ENCODE results near the gene MORN1. TPM values are rescaled to one million over a fixed set of nuclear protein-coding genes. Genes with fewer than 3 reads are reported as not detected.
A peak's percentile ranks its signal among the peaks of the same experiment; 100 is the strongest.

The MORN1 gene
- total RNA-seq, 4 donors from 2014 or later = 5.7 to 9.7 (median 7.1) TPM

DNA sequence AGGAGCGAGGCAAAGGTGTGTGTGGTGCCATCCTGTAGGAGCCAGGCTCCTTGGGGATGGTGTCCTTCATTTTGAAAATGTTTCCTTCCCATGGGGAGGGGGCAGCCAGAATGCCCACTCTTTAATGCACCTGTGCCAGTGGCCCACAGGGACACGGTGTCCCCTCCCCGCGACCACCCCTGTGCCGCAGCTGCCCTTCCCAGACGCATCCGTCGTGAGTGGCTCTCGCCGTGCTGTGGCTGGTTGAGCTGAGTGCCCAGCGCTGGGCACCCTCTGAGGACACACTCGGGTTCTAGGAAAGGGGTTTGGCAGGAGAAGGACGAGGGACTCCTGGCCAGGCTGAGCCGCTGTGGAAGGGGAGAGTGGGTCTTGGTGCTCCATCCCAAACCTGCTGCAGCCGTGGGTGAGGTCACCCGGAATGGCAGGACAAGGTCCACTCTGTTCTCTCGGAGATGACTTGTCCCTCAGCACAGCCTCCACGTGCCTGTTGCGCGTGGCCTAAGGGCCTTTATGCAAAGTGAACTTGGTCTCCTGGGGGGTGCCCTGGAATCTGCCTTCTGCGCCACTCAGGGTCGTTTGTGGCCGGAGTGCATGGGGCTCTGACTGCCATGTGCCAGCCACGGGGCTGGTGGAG, 88.9 kb downstream of the MORN1 start:
- no peak overlapping the region for H3K4me3 ChIP-seq (ENCODE audit: low read depth, poor library complexity, severe bottlenecking)
- DNase-seq (ENCODE audit: low spot score in 2 of 2) = no peak
- 83 to 84% methylated on average over 23 to 24 of the region's 24 CpGs for WGBS, 2 donors
- intact Hi-C loops (cut with DNase I; ENCODE audit: low total_unique reads) = loop anchor here (10.0 kb wide), 1 partner anchor 68 kb away; no protein-coding TSS in a partner anchor
- TF ChIP-seq, protein P1, sequence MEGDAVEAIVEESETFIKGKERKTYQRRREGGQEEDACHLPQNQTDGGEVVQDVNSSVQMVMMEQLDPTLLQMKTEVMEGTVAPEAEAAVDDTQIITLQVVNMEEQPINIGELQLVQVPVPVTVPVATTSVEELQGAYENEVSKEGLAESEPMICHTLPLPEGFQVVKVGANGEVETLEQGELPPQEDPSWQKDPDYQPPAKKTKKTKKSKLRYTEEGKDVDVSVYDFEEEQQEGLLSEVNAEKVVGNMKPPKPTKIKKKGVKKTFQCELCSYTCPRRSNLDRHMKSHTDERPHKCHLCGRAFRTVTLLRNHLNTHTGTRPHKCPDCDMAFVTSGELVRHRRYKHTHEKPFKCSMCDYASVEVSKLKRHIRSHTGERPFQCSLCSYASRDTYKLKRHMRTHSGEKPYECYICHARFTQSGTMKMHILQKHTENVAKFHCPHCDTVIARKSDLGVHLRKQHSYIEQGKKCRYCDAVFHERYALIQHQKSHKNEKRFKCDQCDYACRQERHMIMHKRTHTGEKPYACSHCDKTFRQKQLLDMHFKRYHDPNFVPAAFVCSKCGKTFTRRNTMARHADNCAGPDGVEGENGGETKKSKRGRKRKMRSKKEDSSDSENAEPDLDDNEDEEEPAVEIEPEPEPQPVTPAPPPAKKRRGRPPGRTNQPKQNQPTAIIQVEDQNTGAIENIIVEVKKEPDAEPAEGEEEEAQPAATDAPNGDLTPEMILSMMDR (IDR thresholded peaks at IDR 0.05) = no peak
- no peak for TF ChIP-seq POLR2A (IDR thresholded peaks at IDR 0.05)

DNA sequence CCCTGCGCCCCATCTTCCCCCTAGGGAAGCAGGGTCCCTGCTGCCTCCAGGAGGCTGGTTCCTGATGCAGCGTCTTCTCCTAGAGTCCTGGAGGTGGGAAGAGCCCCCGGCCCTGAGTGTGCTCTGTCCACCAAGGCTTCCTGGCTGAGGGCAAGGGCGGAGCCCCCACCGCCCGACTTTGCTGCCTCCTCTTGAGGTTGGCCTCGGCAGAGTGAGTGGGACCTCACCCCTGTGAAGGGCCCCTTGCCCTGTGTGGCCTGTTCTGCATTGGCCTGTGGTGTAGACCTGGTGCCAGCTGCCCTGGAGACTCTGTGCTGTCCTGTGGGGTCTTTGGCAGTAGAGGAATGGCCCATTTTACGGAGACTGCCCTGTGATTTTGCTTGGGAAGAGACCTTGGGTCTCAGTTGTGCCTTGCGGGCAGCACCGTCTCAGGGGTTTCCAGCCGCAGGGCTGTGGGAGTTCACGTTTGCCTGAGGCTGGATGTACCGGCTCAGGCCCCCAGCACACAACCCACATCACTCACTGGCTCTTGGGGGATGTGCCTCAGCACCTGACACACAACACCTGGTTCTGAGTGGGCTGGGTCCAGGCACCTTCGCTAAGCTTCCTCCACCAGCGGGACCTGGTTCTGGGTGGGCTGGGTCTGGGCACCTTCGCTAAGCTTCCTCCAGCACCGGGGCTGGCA, 89.6 kb downstream of the MORN1 start:
- intact Hi-C loops (cut with DNase I; ENCODE audit: low total_unique reads) = loop anchor here (10.0 kb wide), 1 partner anchor 67 kb away; no protein-coding TSS in a partner anchor
- H3K4me3 ChIP-seq (ENCODE audit: low read depth, poor library complexity, severe bottlenecking) = no peak overlapping the region

DNA sequence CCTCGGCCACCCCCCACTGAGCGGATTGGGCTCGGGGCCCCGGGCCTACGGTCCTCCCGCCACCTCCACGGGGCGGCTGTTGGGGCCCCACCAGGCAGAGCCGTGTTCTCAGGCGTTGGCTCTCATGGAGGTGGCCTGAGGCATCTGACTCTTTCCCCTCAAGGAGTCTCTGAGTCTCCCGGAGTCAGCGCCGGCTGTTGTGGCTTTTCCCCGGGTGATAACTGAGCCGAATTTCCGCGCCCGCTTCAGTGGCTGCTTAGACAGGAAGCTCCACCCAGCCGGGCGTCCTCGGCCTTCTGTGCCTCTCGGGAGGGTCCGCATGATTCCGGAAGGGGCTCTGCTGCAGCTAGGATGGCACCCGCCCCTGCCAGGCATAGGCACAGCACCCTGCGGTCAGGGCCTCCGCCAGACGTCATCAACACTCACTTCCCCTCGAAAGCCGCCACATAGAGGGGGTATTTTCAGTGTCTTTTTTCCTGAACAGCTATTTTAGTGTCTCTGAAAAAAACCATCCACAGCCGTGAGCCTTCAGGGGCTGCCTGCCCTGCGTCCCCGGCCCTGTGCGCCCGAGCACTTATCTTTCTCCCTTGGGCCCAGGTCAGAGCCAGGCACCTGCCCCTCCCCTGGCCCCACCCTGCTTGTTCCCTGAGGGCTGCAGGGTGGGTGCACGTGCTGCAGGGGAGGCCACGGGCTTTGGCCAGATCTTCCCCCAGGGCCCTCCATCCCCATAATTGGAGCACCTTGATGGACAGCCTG, 90.3 kb downstream of the MORN1 start:
- no peak for TF ChIP-seq POLR2A (IDR thresholded peaks at IDR 0.05)
- TF ChIP-seq, protein P1 (IDR thresholded peaks at IDR 0.05) = no peak
- intact Hi-C loops (cut with DNase I; ENCODE audit: low total_unique reads) = loop anchor here (10.0 kb wide), 1 partner anchor 66 kb away; no protein-coding TSS in a partner anchor
- peak; percentile 83 to 96 for DNase-seq (ENCODE audit: low spot score in 2 of 2)
- WGBS, 2 donors = 32 to 37% methylated on average over 27 to 30 of the region's 37 CpGs
- H3K4me3 ChIP-seq (ENCODE audit: low read depth, poor library complexity, severe bottlenecking) = no peak overlapping the region

More for the DNA sequence above, 89.6 kb downstream of the MORN1 start:
- DNase-seq (ENCODE audit: low spot score in 2 of 2) = no peak
- no peak for TF ChIP-seq POLR2A (IDR thresholded peaks at IDR 0.05)
- TF ChIP-seq, protein P1 (IDR thresholded peaks at IDR 0.05) = no peak
- 77 to 80% methylated on average over 6 to 14 of the region's 17 CpGs for WGBS, 2 donors

DNA sequence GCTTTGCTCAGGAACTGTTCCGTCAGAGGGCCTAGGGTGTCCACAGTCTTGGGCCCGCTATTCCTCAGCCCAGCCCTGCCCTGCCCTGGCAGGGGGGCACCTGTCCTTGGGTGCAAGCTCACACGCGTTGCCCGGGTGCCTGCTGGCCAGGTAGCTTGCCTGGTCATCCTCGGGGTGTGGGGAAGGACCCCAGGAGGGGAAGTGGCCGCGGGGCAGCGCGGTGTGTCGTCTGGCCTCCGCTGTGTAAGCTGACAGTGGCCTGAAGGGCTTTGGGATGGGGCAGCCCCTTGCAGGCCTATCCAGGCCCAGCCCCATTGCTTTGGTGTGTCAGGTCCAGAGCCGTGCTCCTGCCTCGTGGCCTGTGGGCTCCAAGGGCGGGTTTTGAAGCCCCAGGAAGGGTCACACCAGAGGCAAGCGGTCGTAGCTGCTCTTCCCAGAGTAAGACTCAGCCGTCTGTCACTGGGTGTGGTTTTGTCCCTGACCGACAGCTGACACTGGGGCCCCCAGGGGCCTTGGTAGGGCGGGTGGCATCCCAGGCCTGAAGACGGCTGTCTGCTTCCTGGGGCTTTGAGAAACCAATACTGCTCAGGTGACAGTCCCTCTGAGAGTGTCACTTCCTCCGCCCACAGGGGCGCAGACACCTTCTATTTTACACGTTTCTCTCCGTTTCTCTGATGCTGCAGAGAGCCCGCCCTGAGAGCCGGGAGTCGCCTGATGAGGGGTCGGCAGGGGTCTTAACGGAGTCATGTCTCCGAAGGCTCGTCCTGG, 91.2 kb downstream of the MORN1 start:
- no peak for DNase-seq (ENCODE audit: low spot score in 2 of 2)
- H3K4me3 ChIP-seq (ENCODE audit: low read depth, poor library complexity, severe bottlenecking) = no peak overlapping the region
- WGBS, 2 donors = 45 to 62% methylated on average over 21 to 27 of the region's 32 CpGs
- TF ChIP-seq, protein P1 (IDR thresholded peaks at IDR 0.05) = no peak
- TF ChIP-seq POLR2A (IDR thresholded peaks at IDR 0.05) = no peak
- intact Hi-C loops (cut with DNase I; ENCODE audit: low total_unique reads) = loop anchor here (10.0 kb wide), 1 partner anchor 65 kb away; no protein-coding TSS in a partner anchor

DNA sequence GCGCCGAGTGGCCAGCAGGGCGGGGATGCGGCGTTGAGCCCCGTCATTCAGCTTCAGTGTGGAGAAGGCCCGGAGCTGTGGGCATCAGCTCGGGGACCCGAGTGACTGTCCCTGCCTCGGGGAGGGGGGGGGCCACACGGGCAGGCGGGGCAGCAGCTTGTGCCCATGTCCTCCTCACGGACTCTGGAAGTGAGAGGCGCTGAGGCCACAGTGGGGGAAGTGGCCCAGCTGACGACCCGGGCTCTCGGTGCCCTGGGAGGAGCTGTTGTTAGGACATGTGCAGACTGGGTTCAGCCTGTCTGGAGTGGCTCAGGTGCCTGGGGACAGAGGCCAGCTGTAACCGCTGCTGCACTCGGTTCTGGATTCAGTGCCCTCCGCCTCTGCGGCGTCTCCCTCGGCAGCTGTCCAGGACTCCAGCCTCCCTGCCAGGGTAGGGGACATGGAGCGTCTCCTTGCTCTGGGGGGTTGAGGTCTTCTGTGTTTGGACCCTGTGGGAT, 92.2 kb downstream of the MORN1 start:
- WGBS, 2 donors = 16 to 25% methylated on average over 16 to 24 of the region's 24 CpGs
- no peak overlapping the region for H3K4me3 ChIP-seq (ENCODE audit: low read depth, poor library complexity, severe bottlenecking)
- no peak for DNase-seq (ENCODE audit: low spot score in 2 of 2)
- intact Hi-C loops (cut with DNase I; ENCODE audit: low total_unique reads) = no loop called here
- TF ChIP-seq POLR2A (IDR thresholded peaks at IDR 0.05) = no peak
- TF ChIP-seq, protein P1 (IDR thresholded peaks at IDR 0.05) = no peak
